ENCODE measurements around the gene IFNGR1.

The IFNGR1 gene

GRCh38 chr6:137172734-137173431 lies 46.3 kb downstream of the IFNGR1 start:
- DNase-seq: no peak

GRCh38 chr6:137171824-137172733 lies 47.1 kb downstream of the IFNGR1 start:
- no peak for DNase-seq

- no peak for DNase-seq
These were observed 48.2 kb downstream of the IFNGR1 start for GRCh38 chr6:137171053-137171374.

GRCh38 chr6:137170266-137171052 lies 48.7 kb downstream of the IFNGR1 start:
- no peak for DNase-seq

GRCh38 chr6:137167702-137168377 lies 51.3 kb downstream of the IFNGR1 start:
- no peak for DNase-seq

- no peak for DNase-seq
These were observed 52.7 kb downstream of the IFNGR1 start for GRCh38 chr6:137166247-137167098.

- DNase-seq: no peak
These were observed 53.6 kb downstream of the IFNGR1 start for GRCh38 chr6:137165375-137166246.

GRCh38 chr6:137163732-137164318 lies 55.4 kb downstream of the IFNGR1 start:
- DNase-seq: no peak

GRCh38 chr6:137162692-137163306 lies 56.4 kb downstream of the IFNGR1 start:
- DNase-seq: no peak

GRCh38 chr6:137161949-137162348 lies 57.2 kb downstream of the IFNGR1 start:
- DNase-seq: no peak

- DNase-seq: no peak
These were observed 58.4 kb downstream of the IFNGR1 start for GRCh38 chr6:137160763-137161162.

- DNase-seq: no peak
These were observed 59.3 kb downstream of the IFNGR1 start for GRCh38 chr6:137159912-137160311.

GRCh38 chr6:137157601-137158000 lies 61.6 kb downstream of the IFNGR1 start:
- peak; percentile 25 for DNase-seq

GRCh38 chr6:137156650-137157049 lies 62.5 kb downstream of the IFNGR1 start:
- no peak for DNase-seq

- no peak for DNase-seq
These were observed 63.4 kb downstream of the IFNGR1 start for GRCh38 chr6:137155830-137156229.

- no peak for DNase-seq
These were observed 69.1 kb downstream of the IFNGR1 start for GRCh38 chr6:137150072-137150471.

GRCh38 chr6:137149035-137149393 lies 70.2 kb downstream of the IFNGR1 start:
- no peak for DNase-seq

- DNase-seq: no peak
These were observed 70.7 kb downstream of the IFNGR1 start for GRCh38 chr6:137148306-137149034.
